HEK293 (cell line): ENCODE data around the gene OTOP3.

ENCODE experiments used
- CTCF ChIP-seq: fragments of 450-650 bp; formaldehyde crosslinking; IDR thresholded peaks from 2 replicates; pipeline ENCODE4 v1.5.1; 2016; ENCODE audit warnings: missing biosample characterization, missing genetic modification characterization
- PRDM1 ChIP-seq: fragments of 450-650 bp; formaldehyde crosslinking; IDR thresholded peaks from 2 replicates; pipeline ENCODE4; 2016; ENCODE audit warnings: missing biosample characterization, missing genetic modification characterization
- WT1 ChIP-seq: fragments of 450-650 bp; formaldehyde crosslinking; IDR thresholded peaks from 2 replicates; pipeline ENCODE4 v1.5.1; 2016; ENCODE audit warnings: missing biosample characterization, missing genetic modification characterization

- TF ChIP-seq WT1 (tag by site-specific recombination) (no peak), CTCF (peak; percentile 37; the same call in 1 of the 2 replicates), PRDM1 (no peak)
Observed at GRCh38 chr17:74963656-74964055, 28.0 kb downstream of the OTOP3 start.
